ENCODE data around the gene ALB.

DNA sequence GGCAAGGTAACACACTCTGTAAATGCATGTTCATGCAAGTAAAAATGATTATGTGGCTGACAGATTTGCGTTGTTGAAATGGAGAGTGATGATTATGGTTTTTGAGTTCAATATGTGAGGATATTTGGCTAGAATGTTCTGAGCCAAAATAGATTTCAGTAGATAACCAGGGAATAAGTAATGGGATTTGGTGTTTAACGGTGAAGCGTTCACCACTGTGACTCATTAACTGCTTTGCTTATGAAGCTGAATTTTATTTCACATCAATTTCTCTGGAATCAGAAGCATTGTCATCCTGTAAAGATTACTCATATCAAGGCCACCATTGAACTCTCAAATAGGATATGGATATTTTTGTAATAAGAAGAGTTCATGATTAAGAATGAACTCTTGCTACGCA, 43.6 kb downstream of the ALB start:
- TF ChIP-seq CTCF (IDR thresholded peaks at IDR 0.05) (no peak), ZFX (IDR thresholded peaks at IDR 0.05; ENCODE audit: borderline replicate concordance) (no peak)
